ENCODE results near the gene GDPD2.

GDPD2 gene

GRCh38 chrX:70476934-70477733 lies 54.0 kb downstream of the GDPD2 start:
- DNase-seq, result no peak

DNA sequence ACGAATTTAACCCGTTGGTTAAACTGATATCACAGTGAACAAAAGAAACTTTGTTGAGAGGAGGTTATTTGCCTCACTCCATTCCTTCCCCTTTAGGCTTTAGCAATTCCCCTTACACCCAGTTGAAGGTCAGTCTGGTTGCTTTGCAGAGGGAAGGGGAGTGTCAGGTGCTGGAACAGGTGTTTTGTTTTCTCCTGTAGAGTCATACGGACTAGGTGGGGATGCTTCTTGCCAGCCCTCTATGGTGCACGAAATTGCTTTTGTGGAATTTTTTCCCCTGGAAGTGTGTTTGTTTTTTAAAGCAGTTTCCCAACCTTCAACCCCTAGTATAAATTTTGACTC lies 54.6 kb downstream of the GDPD2 start:
- no peak for DNase-seq

GRCh38 chrX:70478526-70479245 lies 55.6 kb downstream of the GDPD2 start:
- DNase-seq, result no peak

- no peak for DNase-seq
These were observed 56.3 kb downstream of the GDPD2 start for GRCh38 chrX:70479247-70479921.

GRCh38 chrX:70479922-70480659 lies 57.0 kb downstream of the GDPD2 start:
- DNase-seq, result no peak

DNA sequence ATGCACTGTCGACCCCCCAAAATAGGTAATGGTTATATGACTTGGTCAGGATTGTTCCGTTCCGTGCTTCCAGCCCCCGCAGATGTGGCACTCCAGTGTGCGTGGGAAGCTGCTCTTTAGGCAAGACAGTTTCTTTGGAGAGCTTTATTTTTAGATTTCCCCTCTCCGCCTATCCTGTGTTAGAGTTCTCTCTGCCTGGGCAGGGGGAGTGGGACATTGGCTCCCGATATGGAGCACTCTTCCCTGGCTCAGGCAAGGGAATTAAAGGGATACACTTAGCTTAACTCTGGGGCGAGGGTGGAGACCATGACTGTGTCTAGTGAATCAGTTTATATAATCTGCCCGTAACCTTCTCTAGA lies 57.5 kb downstream of the GDPD2 start:
- DNase-seq, result no peak

GRCh38 chrX:70481471-70482270 lies 58.6 kb downstream of the GDPD2 start:
- no peak for DNase-seq

- no peak for DNase-seq
These were observed 59.2 kb downstream of the GDPD2 start for GRCh38 chrX:70482300-70482699.

Measured in midbrain (tissue), 1 donor.